ENCODE data around the gene BTAF1. TPM values are rescaled to one million over a fixed set of nuclear protein-coding genes. Genes with fewer than 3 reads are reported as not detected.
"Not testable (repeated sequence)": the region's sequence is repeated elsewhere in the genome, so short reads cannot be mapped to it uniquely, and the experiment has no call there.

BTAF1 gene
- total and polyA plus RNA-seq, 7 donors = 4.5 to 14.7 (median 9.8) TPM

- Histone ChIP-seq H3K27me3 (ENCODE audit: insufficient read depth in 3 of 3, low read length in 2 of 3) (no peaks in the 10 kb centered on the region), H3K36me3 (ENCODE audit: insufficient read depth in 1 of 2, low read depth in 1 of 2) (peaks cover 0 to 96% of the 10 kb centered on the region in 2 donors), H3K4me3 (no peak overlapping the region), H3K27ac (no peak overlapping the region), H3K9me3 (no peaks in the 10 kb centered on the region), H3K4me1 (no peaks in the 10 kb centered on the region)
- intact Hi-C loops (cut with DNase I) = no loop called here
- ATAC-seq (no peak), DNase-seq (no peak)
- TF ChIP-seq CTCF (IDR thresholded peaks at IDR 0.05) = no peak
- WGBS, 3 donors = 95 to 97% (median 97%) methylated on average over 1 of the region's 1 CpG
These were observed 91.0 kb downstream of the BTAF1 start for GRCh38 chr10:92014620-92015019.

DNA sequence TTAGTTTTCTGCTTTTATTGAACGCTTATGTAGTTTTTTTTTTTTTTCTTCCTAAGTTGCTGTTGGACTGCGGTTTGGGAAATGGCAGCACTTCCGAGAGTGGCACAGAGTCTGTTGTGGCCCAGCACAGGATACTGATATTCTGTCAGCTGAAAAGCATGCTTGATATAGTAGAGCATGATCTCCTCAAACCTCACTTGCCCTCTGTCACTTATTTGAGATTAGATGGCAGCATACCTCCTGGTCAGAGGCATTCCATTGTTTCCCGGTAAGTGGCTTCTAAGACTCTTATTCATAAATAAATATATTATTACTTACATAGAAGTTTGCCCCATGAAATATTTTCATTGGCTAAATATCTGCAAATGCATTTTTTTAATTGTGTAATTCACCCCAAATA, 101.1 kb downstream of the BTAF1 start:
- WGBS, 3 donors = 93 to 95% (median 95%) methylated on average over 4 of the region's 4 CpGs
- Histone ChIP-seq H3K27ac (no peak overlapping the region), H3K4me1 (no peaks in the 10 kb centered on the region), H3K4me3 (no peak overlapping the region), H3K27me3 (ENCODE audit: insufficient read depth in 3 of 3, low read length in 2 of 3) (no peaks in the 10 kb centered on the region), H3K36me3 (ENCODE audit: insufficient read depth in 1 of 2, low read depth in 1 of 2) (peaks cover 17 to 96% of the 10 kb centered on the region in 2 donors), H3K9me3 (no peaks in the 10 kb centered on the region)
- ATAC-seq (no peak), DNase-seq (no peak)
- TF ChIP-seq CTCF (IDR thresholded peaks at IDR 0.05) = no peak
- intact Hi-C loops (cut with DNase I) = no loop called here

- not testable (repeated sequence) for ATAC-seq
These were observed 101.8 kb downstream of the BTAF1 start for GRCh38 chr10:92025340-92025739.

GRCh38 chr10:92027141-92027540, 103.6 kb downstream of the BTAF1 start:
- Histone ChIP-seq H3K27ac (no peak overlapping the region), H3K36me3 (ENCODE audit: insufficient read depth in 1 of 2, low read depth in 1 of 2) (peaks cover 16 to 100% of the 10 kb centered on the region in 2 donors), H3K4me1 (no peaks in the 10 kb centered on the region), H3K9me3 (no peaks in the 10 kb centered on the region), H3K27me3 (ENCODE audit: insufficient read depth in 3 of 3, low read length in 2 of 3) (no peaks in the 10 kb centered on the region), H3K4me3 (no peak overlapping the region)
- no peak for TF ChIP-seq CTCF (IDR thresholded peaks at IDR 0.05)
- DNase-seq (no peak), ATAC-seq (no peak)
- WGBS, 3 donors = 90 to 98% (median 95%) methylated on average over 4 of the region's 4 CpGs
- intact Hi-C loops (cut with DNase I) = no loop called here

More at GRCh38 chr10:92025340-92025739, 101.8 kb downstream of the BTAF1 start:
- DNase-seq; H3K27ac ChIP-seq; H3K27me3 ChIP-seq (ENCODE audit: insufficient read depth in 3 of 3, low read length in 2 of 3); H3K9me3 ChIP-seq; intact Hi-C loops (cut with DNase I); H3K4me3 ChIP-seq; H3K4me1 ChIP-seq: not testable (repeated sequence)
- peaks cover 17 to 96% of the 10 kb centered on the region in 2 donors for H3K36me3 ChIP-seq (ENCODE audit: insufficient read depth in 1 of 2, low read depth in 1 of 2)
- WGBS, 3 donors = 94 to 96% (median 96%) methylated on average over 3 of the region's 3 CpGs

GRCh38 chr10:92031580-92031979, 108.0 kb downstream of the BTAF1 start:
- Histone ChIP-seq H3K36me3 (ENCODE audit: insufficient read depth in 1 of 2, low read depth in 1 of 2) (peaks cover 6 to 69% of the 10 kb centered on the region in 2 donors), H3K27ac (no peak overlapping the region), H3K27me3 (ENCODE audit: insufficient read depth in 3 of 3, low read length in 2 of 3) (no peaks in the 10 kb centered on the region), H3K4me1 (no peaks in the 10 kb centered on the region), H3K4me3 (no peak overlapping the region), H3K9me3 (peaks cover 10% of the 10 kb centered on the region)
- DNase-seq (no peak), ATAC-seq (no peak)
- intact Hi-C loops (cut with DNase I) = no loop called here
- no peak for TF ChIP-seq CTCF (IDR thresholded peaks at IDR 0.05)
- WGBS, 3 donors = 92 to 96% (median 94%) methylated on average over 3 of the region's 3 CpGs

GRCh38 chr10:92033070-92033469, 109.5 kb downstream of the BTAF1 start:
- DNase-seq; H3K27ac ChIP-seq; H3K4me3 ChIP-seq; H3K27me3 ChIP-seq (ENCODE audit: insufficient read depth in 3 of 3, low read length in 2 of 3); H3K4me1 ChIP-seq; H3K9me3 ChIP-seq; intact Hi-C loops (cut with DNase I); ATAC-seq: not testable (repeated sequence)
- 68 to 74% (median 74%) methylated on average over 3 of the region's 3 CpGs for WGBS, 3 donors
- peaks cover 3 to 54% of the 10 kb centered on the region in 2 donors for H3K36me3 ChIP-seq (ENCODE audit: insufficient read depth in 1 of 2, low read depth in 1 of 2)
